Measurements from ENCODE around the gene ITGB5.

DNA sequence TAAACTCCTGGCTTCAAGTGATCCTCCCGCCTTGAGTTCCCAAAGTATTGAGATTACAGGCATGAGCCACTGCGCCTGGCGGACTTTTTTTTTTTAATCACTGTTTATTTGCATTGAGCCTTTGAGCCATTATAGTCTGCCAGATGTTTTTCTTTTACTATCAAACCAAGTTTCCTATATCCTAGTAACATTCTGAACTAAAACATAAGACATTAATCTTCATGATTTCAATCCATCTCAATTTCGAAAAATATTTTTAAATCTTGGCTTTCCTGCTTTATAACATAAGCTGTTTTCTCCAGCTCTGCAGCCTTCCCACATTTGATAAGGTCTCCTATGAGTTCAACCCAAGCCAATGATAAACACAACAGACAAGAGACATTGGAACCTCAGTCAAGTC lies 81.5 kb downstream of the ITGB5 start:
- TF ChIP-seq, protein P1, sequence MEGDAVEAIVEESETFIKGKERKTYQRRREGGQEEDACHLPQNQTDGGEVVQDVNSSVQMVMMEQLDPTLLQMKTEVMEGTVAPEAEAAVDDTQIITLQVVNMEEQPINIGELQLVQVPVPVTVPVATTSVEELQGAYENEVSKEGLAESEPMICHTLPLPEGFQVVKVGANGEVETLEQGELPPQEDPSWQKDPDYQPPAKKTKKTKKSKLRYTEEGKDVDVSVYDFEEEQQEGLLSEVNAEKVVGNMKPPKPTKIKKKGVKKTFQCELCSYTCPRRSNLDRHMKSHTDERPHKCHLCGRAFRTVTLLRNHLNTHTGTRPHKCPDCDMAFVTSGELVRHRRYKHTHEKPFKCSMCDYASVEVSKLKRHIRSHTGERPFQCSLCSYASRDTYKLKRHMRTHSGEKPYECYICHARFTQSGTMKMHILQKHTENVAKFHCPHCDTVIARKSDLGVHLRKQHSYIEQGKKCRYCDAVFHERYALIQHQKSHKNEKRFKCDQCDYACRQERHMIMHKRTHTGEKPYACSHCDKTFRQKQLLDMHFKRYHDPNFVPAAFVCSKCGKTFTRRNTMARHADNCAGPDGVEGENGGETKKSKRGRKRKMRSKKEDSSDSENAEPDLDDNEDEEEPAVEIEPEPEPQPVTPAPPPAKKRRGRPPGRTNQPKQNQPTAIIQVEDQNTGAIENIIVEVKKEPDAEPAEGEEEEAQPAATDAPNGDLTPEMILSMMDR (conservative IDR thresholded peaks at IDR 0.05 in 1 of 2, IDR thresholded peaks at IDR 0.05 in 1 of 2; ENCODE audit: low read depth in 1 of 2, low read length in 2 of 2) = no peak
- TF ChIP-seq EZH2 (IDR thresholded peaks at IDR 0.05; ENCODE audit: low read length, missing control alignments) = no peak

Measured in fibroblast of lung (primary cell).